Globus pallidus (tissue), 1 donor: ENCODE data around the gene EFCAB12.

ENCODE experiments used
- DNase-seq: peaks from one replicate; pipeline ENCODE4 v3.0.0-alpha.2; 2015; ENCODE audit warnings: low spot score

The EFCAB12 gene

GRCh38 chr3:129428376-129429079, at the start of gene EFCAB12:
Gene EFCAB12 (minus strand): TSS chr3:129428636. CDS start chr3:129428488, 148 bp downstream.
- DNase-seq = peak; percentile 96

- no peak for DNase-seq
Observed at GRCh38 chr3:129476586-129476985, 48.1 kb upstream of the EFCAB12 start.

- no peak for DNase-seq
Observed at GRCh38 chr3:129475863-129476262, 47.4 kb upstream of the EFCAB12 start.

- DNase-seq = no peak
Observed at GRCh38 chr3:129474984-129475804, 46.8 kb upstream of the EFCAB12 start.

GRCh38 chr3:129473769-129474152, 45.3 kb upstream of the EFCAB12 start:
- no peak for DNase-seq

- DNase-seq = no peak
Observed at GRCh38 chr3:129473067-129473768, 44.8 kb upstream of the EFCAB12 start.

GRCh38 chr3:129470861-129471260, 42.4 kb upstream of the EFCAB12 start:
- DNase-seq = no peak

- DNase-seq = no peak
Observed at GRCh38 chr3:129469026-129469425, 40.6 kb upstream of the EFCAB12 start.

GRCh38 chr3:129467932-129468331, 39.5 kb upstream of the EFCAB12 start:
- no peak for DNase-seq

GRCh38 chr3:129463716-129464115, 35.3 kb upstream of the EFCAB12 start:
- no peak for DNase-seq

- no peak for DNase-seq
Observed at GRCh38 chr3:129463094-129463493, 34.7 kb upstream of the EFCAB12 start.

- DNase-seq = no peak
Observed at GRCh38 chr3:129462361-129462968, 34.0 kb upstream of the EFCAB12 start.

GRCh38 chr3:129461461-129462146, 33.2 kb upstream of the EFCAB12 start:
- DNase-seq = no peak

- peak; percentile 53 for DNase-seq
Observed at GRCh38 chr3:129461022-129461421, 32.6 kb upstream of the EFCAB12 start.

- no peak for DNase-seq
Observed at GRCh38 chr3:129460572-129460971, 32.1 kb upstream of the EFCAB12 start.

- no peak for DNase-seq
Observed at GRCh38 chr3:129460155-129460554, 31.7 kb upstream of the EFCAB12 start.

- DNase-seq = no peak
Observed at GRCh38 chr3:129453732-129454131, 25.3 kb upstream of the EFCAB12 start.

GRCh38 chr3:129449279-129450115, 21.1 kb upstream of the EFCAB12 start:
- no peak for DNase-seq

GRCh38 chr3:129448186-129448895, 19.9 kb upstream of the EFCAB12 start:
- DNase-seq = no peak

- no peak for DNase-seq
Observed at GRCh38 chr3:129446926-129447325, 18.5 kb upstream of the EFCAB12 start.
